Nephron (organoid): ENCODE results near the gene ZNF140.

Experiments used
- H3K27ac Mint-ChIP-seq, 3 experiments: 2 replicates each; pipeline ENCODE4 v1.8.0; 2020; ENCODE audit warnings: mixed read lengths in 3 of 3, mild to moderate bottlenecking in 2 of 3, moderate library complexity in 1 of 3
- H3K27me3 Mint-ChIP-seq: 2 replicates; pipeline ENCODE4 v1.8.0; 2021; ENCODE audit warnings: low read depth, mild to moderate bottlenecking, moderate library complexity, mixed read lengths
- H3K36me3 Mint-ChIP-seq: 2 replicates; pipeline ENCODE4 v1.8.0; 2020; ENCODE audit warnings: low read depth, mixed read lengths
- H3K4me1 Mint-ChIP-seq: 2 replicates; pipeline ENCODE4 v1.8.0; 2020; ENCODE audit warnings: mixed read lengths
- H3K4me3 Mint-ChIP-seq, 3 experiments: 2 replicates each; pipeline ENCODE4 v1.8.0; 2020; ENCODE audit warnings: mild to moderate bottlenecking in 3 of 3, mixed read lengths in 3 of 3, moderate library complexity in 2 of 3
- H3K9me3 Mint-ChIP-seq: 2 replicates; pipeline ENCODE4 v1.8.0; 2020; ENCODE audit warnings: mixed read lengths
- TF ChIP-seq, protein P1 (sequence below), 3 experiments: fragments of 200-600 bp; sonication (generic); IDR thresholded peaks; one replicate each; pipeline ENCODE4 v1.5.0; 2021; ENCODE audit warnings: antibody characterized with exemption in 3 of 3; ENCODE audit not compliant: unreplicated experiment in 3 of 3

The ZNF140 gene

GRCh38 chr12:133081159-133081780, 547 bp downstream of the ZNF140 start:
- peaks cover 15% of the 10 kb centered on the region for H3K36me3 Mint-ChIP-seq
- no peak overlapping the region for H3K4me3 Mint-ChIP-seq
- H3K9me3 Mint-ChIP-seq, result peaks cover 64% of the 10 kb centered on the region
- H3K27me3 Mint-ChIP-seq, result no peaks in the 10 kb centered on the region
- TF ChIP-seq, protein P1, sequence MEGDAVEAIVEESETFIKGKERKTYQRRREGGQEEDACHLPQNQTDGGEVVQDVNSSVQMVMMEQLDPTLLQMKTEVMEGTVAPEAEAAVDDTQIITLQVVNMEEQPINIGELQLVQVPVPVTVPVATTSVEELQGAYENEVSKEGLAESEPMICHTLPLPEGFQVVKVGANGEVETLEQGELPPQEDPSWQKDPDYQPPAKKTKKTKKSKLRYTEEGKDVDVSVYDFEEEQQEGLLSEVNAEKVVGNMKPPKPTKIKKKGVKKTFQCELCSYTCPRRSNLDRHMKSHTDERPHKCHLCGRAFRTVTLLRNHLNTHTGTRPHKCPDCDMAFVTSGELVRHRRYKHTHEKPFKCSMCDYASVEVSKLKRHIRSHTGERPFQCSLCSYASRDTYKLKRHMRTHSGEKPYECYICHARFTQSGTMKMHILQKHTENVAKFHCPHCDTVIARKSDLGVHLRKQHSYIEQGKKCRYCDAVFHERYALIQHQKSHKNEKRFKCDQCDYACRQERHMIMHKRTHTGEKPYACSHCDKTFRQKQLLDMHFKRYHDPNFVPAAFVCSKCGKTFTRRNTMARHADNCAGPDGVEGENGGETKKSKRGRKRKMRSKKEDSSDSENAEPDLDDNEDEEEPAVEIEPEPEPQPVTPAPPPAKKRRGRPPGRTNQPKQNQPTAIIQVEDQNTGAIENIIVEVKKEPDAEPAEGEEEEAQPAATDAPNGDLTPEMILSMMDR (IDR thresholded peaks at IDR 0.05; ENCODE audit: unreplicated experiment in 3 of 3), result no peak
- H3K4me1 Mint-ChIP-seq, result no peaks in the 10 kb centered on the region
- no peak overlapping the region for H3K27ac Mint-ChIP-seq

DNA sequence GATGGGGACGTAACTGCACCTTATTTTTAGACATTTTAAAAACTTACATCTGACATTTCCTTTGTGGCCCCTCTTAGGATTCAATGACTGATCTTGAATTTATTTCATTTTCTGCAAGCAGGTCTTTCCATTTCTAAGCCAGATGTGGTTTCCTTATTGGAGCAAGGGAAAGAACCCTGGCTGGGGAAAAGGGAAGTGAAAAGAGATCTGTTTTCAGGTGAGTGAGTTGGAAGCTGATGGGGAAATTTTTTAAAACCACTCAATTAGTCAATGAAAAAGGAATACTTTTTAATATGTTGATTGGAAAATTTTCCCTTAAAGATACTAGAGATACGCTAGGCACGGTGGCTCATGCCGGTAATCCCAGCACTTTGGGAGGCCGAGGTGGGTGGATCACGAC, 2.6 kb downstream of the ZNF140 start:
- H3K4me3 Mint-ChIP-seq, result peak overlapping the region; percentile 30 to 50 (median 45)
- no peaks in the 10 kb centered on the region for H3K27me3 Mint-ChIP-seq
- TF ChIP-seq, protein P1 (IDR thresholded peaks at IDR 0.05; ENCODE audit: unreplicated experiment in 3 of 3), result no peak
- H3K36me3 Mint-ChIP-seq, result no peaks in the 10 kb centered on the region
- H3K4me1 Mint-ChIP-seq, result no peaks in the 10 kb centered on the region
- no peak overlapping the region for H3K27ac Mint-ChIP-seq
- H3K9me3 Mint-ChIP-seq, result peaks cover 60% of the 10 kb centered on the region

DNA sequence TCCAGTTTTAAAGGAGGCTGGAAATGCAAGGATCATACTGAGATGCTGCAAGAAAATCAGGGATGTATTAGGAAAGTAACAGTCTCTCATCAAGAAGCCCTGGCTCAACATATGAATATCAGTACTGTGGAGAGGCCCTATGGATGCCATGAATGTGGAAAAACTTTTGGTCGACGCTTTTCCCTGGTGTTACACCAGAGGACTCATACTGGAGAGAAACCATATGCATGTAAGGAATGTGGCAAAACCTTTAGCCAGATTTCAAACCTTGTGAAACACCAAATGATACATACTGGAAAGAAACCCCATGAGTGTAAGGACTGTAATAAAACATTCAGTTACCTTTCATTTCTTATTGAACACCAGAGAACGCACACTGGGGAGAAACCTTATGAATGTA, 24.9 kb downstream of the ZNF140 start:
- H3K4me1 Mint-ChIP-seq, result no peaks in the 10 kb centered on the region
- H3K9me3 Mint-ChIP-seq, result peaks cover 94% of the 10 kb centered on the region
- H3K27ac Mint-ChIP-seq, result no peak overlapping the region
- no peak overlapping the region for H3K4me3 Mint-ChIP-seq
- TF ChIP-seq, protein P1 (IDR thresholded peaks at IDR 0.05; ENCODE audit: unreplicated experiment in 3 of 3), result no peak
- no peaks in the 10 kb centered on the region for H3K36me3 Mint-ChIP-seq
- no peaks in the 10 kb centered on the region for H3K27me3 Mint-ChIP-seq

DNA sequence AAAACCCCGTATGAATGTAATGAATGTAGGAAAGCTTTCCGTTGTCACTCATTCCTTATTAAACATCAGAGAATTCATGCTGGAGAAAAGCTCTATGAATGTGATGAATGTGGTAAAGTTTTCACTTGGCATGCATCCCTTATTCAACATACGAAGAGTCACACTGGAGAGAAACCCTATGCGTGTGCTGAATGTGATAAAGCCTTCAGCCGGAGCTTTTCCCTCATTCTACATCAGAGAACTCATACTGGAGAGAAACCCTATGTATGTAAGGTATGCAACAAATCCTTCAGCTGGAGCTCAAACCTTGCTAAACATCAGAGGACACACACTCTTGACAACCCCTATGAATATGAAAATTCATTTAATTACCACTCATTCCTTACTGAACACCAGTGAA, 25.5 kb downstream of the ZNF140 start:
- TF ChIP-seq, protein P1 (IDR thresholded peaks at IDR 0.05; ENCODE audit: unreplicated experiment in 3 of 3), result no peak
- Mint-ChIP-seq H3K27ac (no peak overlapping the region), H3K4me1 (no peaks in the 10 kb centered on the region), H3K27me3 (no peaks in the 10 kb centered on the region), H3K9me3 (peaks cover 94% of the 10 kb centered on the region), H3K36me3 (no peaks in the 10 kb centered on the region), H3K4me3 (no peak overlapping the region)

- Mint-ChIP-seq H3K36me3 (peaks cover 5% of the 10 kb centered on the region), H3K4me3 (no peak overlapping the region), H3K4me1 (no peaks in the 10 kb centered on the region), H3K27me3 (no peaks in the 10 kb centered on the region), H3K9me3 (peaks cover 91% of the 10 kb centered on the region), H3K27ac (no peak overlapping the region)
- TF ChIP-seq, protein P1 (IDR thresholded peaks at IDR 0.05; ENCODE audit: unreplicated experiment in 3 of 3), result no peak
Observed at GRCh38 chr12:133107121-133107520, 26.4 kb downstream of the ZNF140 start.

GRCh38 chr12:133108150-133108549, 27.4 kb downstream of the ZNF140 start:
- peaks cover 12% of the 10 kb centered on the region for H3K36me3 Mint-ChIP-seq
- H3K4me1 Mint-ChIP-seq, result no peaks in the 10 kb centered on the region
- TF ChIP-seq, protein P1 (IDR thresholded peaks at IDR 0.05; ENCODE audit: unreplicated experiment in 3 of 3), result no peak
- no peaks in the 10 kb centered on the region for H3K27me3 Mint-ChIP-seq
- H3K4me3 Mint-ChIP-seq, result no peak overlapping the region
- peaks cover 89% of the 10 kb centered on the region for H3K9me3 Mint-ChIP-seq
- no peak overlapping the region for H3K27ac Mint-ChIP-seq
